ENCODE results near the gene MFRP.

DNA sequence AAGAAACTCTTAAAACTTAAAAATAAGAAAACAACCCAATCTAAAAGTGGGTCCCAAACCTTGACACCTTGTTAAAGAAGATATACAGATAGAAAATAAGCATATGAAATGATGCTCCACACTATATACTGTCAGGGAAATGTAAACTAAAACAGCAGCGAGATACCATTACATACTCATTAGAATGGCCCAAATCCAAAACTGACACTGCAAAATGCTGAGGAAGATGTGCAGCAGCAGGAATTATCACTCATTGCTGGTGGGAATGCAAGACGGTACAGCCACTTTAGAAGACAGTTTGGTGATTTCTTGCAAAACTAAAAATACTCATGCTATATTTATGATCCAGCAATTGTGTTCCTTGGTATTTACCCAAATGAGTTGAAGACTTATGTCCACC lies 17.2 kb downstream of the MFRP start:
- TF ChIP-seq, protein P1, sequence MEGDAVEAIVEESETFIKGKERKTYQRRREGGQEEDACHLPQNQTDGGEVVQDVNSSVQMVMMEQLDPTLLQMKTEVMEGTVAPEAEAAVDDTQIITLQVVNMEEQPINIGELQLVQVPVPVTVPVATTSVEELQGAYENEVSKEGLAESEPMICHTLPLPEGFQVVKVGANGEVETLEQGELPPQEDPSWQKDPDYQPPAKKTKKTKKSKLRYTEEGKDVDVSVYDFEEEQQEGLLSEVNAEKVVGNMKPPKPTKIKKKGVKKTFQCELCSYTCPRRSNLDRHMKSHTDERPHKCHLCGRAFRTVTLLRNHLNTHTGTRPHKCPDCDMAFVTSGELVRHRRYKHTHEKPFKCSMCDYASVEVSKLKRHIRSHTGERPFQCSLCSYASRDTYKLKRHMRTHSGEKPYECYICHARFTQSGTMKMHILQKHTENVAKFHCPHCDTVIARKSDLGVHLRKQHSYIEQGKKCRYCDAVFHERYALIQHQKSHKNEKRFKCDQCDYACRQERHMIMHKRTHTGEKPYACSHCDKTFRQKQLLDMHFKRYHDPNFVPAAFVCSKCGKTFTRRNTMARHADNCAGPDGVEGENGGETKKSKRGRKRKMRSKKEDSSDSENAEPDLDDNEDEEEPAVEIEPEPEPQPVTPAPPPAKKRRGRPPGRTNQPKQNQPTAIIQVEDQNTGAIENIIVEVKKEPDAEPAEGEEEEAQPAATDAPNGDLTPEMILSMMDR (IDR thresholded peaks at IDR 0.05) = no peak
- TF ChIP-seq ZFX (IDR thresholded peaks at IDR 0.05; ENCODE audit: borderline replicate concordance) = no peak

Measured in 22Rv1 (cell line).